T-helper 9 cell (primary cell): ENCODE results near the gene C1orf52.

Experiments
- DNase-seq: peaks from one replicate; pipeline ENCODE4 v3.0.0-alpha.2; 2020
- total RNA-seq, 2 donors: gene quantifications; one replicate each; lab custom pipeline; 2026; lab: John Stamatoyannopoulos, UW

The C1orf52 gene
- total RNA-seq, result 28.8 to 42.0 reads per million in 2 donors

- DNase-seq, result peak; percentile 98
These were observed at the start of gene C1orf52 for GRCh38 chr1:85259118-85259911. Gene C1orf52 (minus strand): TSS chr1:85259662. CDS start chr1:85259633, 29 bp downstream.

- DNase-seq, result no peak
These were observed 49.4 kb upstream of the C1orf52 start for GRCh38 chr1:85308833-85309350.

GRCh38 chr1:85307987-85308832 lies 48.7 kb upstream of the C1orf52 start:
- peak; percentile 36 for DNase-seq

GRCh38 chr1:85306236-85306635 lies 46.8 kb upstream of the C1orf52 start:
- DNase-seq, result no peak

GRCh38 chr1:85303440-85304162 lies 44.1 kb upstream of the C1orf52 start:
- no peak for DNase-seq

- no peak for DNase-seq
These were observed 40.7 kb upstream of the C1orf52 start for GRCh38 chr1:85300140-85300539.

GRCh38 chr1:85297855-85298629 lies 38.6 kb upstream of the C1orf52 start:
- DNase-seq, result peak; percentile 37

GRCh38 chr1:85297538-85297854 lies 38.0 kb upstream of the C1orf52 start:
- no peak for DNase-seq

- no peak for DNase-seq
These were observed 37.5 kb upstream of the C1orf52 start for GRCh38 chr1:85296980-85297379.

GRCh38 chr1:85295654-85296053 lies 36.2 kb upstream of the C1orf52 start:
- no peak for DNase-seq

- no peak for DNase-seq
These were observed 35.6 kb upstream of the C1orf52 start for GRCh38 chr1:85295006-85295431.

GRCh38 chr1:85290826-85291225 lies 31.4 kb upstream of the C1orf52 start:
- DNase-seq, result no peak

- DNase-seq, result no peak
These were observed 30.4 kb upstream of the C1orf52 start for GRCh38 chr1:85289848-85290335.

- no peak for DNase-seq
These were observed 29.9 kb upstream of the C1orf52 start for GRCh38 chr1:85289207-85289847.

GRCh38 chr1:85284202-85284601 lies 24.7 kb upstream of the C1orf52 start:
- DNase-seq, result no peak

- no peak for DNase-seq
These were observed 24.2 kb upstream of the C1orf52 start for GRCh38 chr1:85283475-85284199.

- DNase-seq, result no peak
These were observed 23.0 kb upstream of the C1orf52 start for GRCh38 chr1:85282424-85282823.

- no peak for DNase-seq
These were observed 21.2 kb upstream of the C1orf52 start for GRCh38 chr1:85280636-85281035.

GRCh38 chr1:85279458-85280080 lies 20.1 kb upstream of the C1orf52 start:
- DNase-seq, result no peak

- DNase-seq, result no peak
These were observed 19.4 kb upstream of the C1orf52 start for GRCh38 chr1:85278853-85279314.
